Activated CD4-positive, alpha-beta T cell treated with anti-CD3 and anti-CD28 coated beads for 4 hours (primary cell): Measurements from ENCODE around the gene HTRA1.

ENCODE experiments used
- DNase-seq, 2 donors: peaks; one replicate each; pipeline ENCODE4 v3.0.0-alpha.2; 2020

The HTRA1 gene

GRCh38 chr10:122461367-122461728 lies at the start of gene HTRA1:
TSS of gene HTRA1 (plus strand) at chr10:122461553. CDS start at chr10:122461653, 100 bp downstream.
- DNase-seq = no peak

GRCh38 chr10:122413327-122413726 lies 48.0 kb upstream of the HTRA1 start:
- no peak for DNase-seq

GRCh38 chr10:122417667-122418066 lies 43.7 kb upstream of the HTRA1 start:
- DNase-seq = no peak

- DNase-seq = no peak
Measured at GRCh38 chr10:122419016-122419415, 42.3 kb upstream of the HTRA1 start.

- DNase-seq = no peak
Measured at GRCh38 chr10:122419876-122420623, 41.3 kb upstream of the HTRA1 start.

- no peak for DNase-seq
Measured at GRCh38 chr10:122420624-122421007, 40.7 kb upstream of the HTRA1 start.

- DNase-seq = no peak
Measured at GRCh38 chr10:122421054-122421625, 40.2 kb upstream of the HTRA1 start.

- no peak for DNase-seq
Measured at GRCh38 chr10:122421742-122422141, 39.6 kb upstream of the HTRA1 start.

GRCh38 chr10:122422266-122422989 lies 38.9 kb upstream of the HTRA1 start:
- DNase-seq = peak in 1 of 2 donors; percentile 6

- DNase-seq = no peak
Measured at GRCh38 chr10:122424059-122424458, 37.3 kb upstream of the HTRA1 start.

GRCh38 chr10:122426829-122427228 lies 34.5 kb upstream of the HTRA1 start:
- no peak for DNase-seq

GRCh38 chr10:122427280-122427679 lies 34.1 kb upstream of the HTRA1 start:
- DNase-seq = no peak

GRCh38 chr10:122435212-122435827 lies 26.0 kb upstream of the HTRA1 start:
- DNase-seq = peak in 1 of 2 donors; percentile 8

GRCh38 chr10:122441961-122442360 lies 19.4 kb upstream of the HTRA1 start:
- no peak for DNase-seq

GRCh38 chr10:122445469-122445868 lies 15.9 kb upstream of the HTRA1 start:
- DNase-seq = no peak

- no peak for DNase-seq
Measured at GRCh38 chr10:122445904-122446303, 15.4 kb upstream of the HTRA1 start.

GRCh38 chr10:122446668-122447423 lies 14.5 kb upstream of the HTRA1 start:
- no peak for DNase-seq

GRCh38 chr10:122448600-122448999 lies 12.8 kb upstream of the HTRA1 start:
- DNase-seq = no peak

- DNase-seq = no peak
Measured at GRCh38 chr10:122449153-122449552, 12.2 kb upstream of the HTRA1 start.

GRCh38 chr10:122450353-122450990 lies 10.9 kb upstream of the HTRA1 start:
- DNase-seq = no peak

GRCh38 chr10:122454071-122454470 lies 7.3 kb upstream of the HTRA1 start:
- DNase-seq = no peak

- DNase-seq = no peak
Measured at GRCh38 chr10:122454603-122455080, 6.7 kb upstream of the HTRA1 start, which contains the start of gene ARMS2. TSS of gene ARMS2 (plus strand) at chr10:122454653. CDS start at chr10:122454728, 75 bp downstream.
